Measurements from ENCODE around the gene ZNF407.

The ZNF407 gene

DNA sequence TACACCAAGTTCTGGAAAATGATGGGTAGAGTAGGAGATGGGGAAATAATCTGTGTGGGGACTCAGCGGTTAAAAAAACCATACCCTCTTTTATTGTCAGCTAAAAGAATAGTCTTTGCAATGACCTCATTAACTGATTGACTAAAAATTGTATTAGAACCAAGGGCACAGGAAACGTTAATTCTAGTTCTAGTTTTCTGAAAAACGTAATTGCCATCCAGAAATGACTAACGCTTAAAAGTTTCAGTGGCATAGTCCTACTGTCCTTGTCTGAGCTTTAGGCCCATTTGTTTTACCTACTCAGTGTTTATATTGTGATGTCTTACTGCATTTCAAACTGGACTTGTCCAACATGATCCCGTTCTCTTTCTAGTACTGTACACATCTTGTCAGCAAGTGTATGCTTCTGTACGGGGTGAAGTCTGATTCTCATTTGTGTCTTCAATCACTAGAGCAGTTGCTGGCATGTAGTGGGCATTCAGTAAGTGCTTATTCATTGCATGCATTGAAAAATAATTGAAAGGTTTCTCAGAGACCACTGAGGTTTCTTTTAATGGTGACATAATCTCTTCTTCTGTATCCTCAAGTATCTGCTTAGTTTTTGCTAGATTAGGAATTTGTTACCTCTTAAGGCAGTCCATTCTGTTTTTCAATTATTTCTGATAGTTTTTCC is 81.5 kb downstream of the ZNF407 start:
- H3K4me2 ChIP-seq: no peak overlapping the region

DNA sequence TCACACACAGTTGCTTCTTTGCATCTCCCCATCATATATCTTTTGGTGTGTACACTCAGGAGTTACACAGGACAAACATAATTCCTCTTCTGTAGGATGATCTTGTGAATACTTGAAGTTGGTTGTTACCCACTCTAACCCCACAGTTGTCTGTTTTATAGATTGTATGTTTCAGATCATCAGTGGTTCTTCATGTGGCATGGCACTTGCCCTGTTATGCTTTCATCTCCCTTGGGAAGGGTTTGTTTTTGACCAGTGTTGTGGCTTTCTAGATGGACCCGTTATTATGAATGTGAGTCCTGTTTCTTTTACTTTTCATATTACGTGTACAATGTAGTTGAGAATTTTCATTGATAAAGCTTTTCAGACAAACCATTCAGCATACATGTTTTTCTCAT is 82.0 kb downstream of the ZNF407 start:
- no peak for TF ChIP-seq Cebpa-rat (IDR thresholded peaks at IDR 0.05)
- H3K9me3 ChIP-seq (replicated peaks in 1 of 11): peaks cover 26 to 36% (median 29%) of the 10 kb centered on the region in 11 experiments
- H4K20me1 ChIP-seq: peaks cover 0 to 19% (median 0%) of the 10 kb centered on the region in 11 experiments; a peak in 3 of 22 replicates
- peaks cover 0 to 5% (median 0%) of the 10 kb centered on the region in 10 experiments; a peak in 1 of 20 replicates for H3K4me1 ChIP-seq
- peaks cover 32 to 78% (median 53%) of the 10 kb centered on the region in 11 experiments for H3K36me3 ChIP-seq
- no peak overlapping the region for H3K4me3 ChIP-seq
- no peak overlapping the region for H3K4me2 ChIP-seq
- H3K27me3 ChIP-seq: no peaks in the 10 kb centered on the region
- H3K9ac ChIP-seq: no peak overlapping the region
- H3K27ac ChIP-seq: no peak overlapping the region

More for the DNA sequence above, 81.5 kb downstream of the ZNF407 start:
- H3K4me1 ChIP-seq: peaks cover 0 to 5% (median 0%) of the 10 kb centered on the region in 10 experiments; a peak in 1 of 20 replicates
- H3K27ac ChIP-seq: no peak overlapping the region
- peaks cover 26 to 36% (median 29%) of the 10 kb centered on the region in 11 experiments for H3K9me3 ChIP-seq (replicated peaks in 1 of 11)
- H3K27me3 ChIP-seq: no peaks in the 10 kb centered on the region
- no peak overlapping the region for H3K9ac ChIP-seq
- H3K36me3 ChIP-seq: peaks cover 33 to 78% (median 54%) of the 10 kb centered on the region in 11 experiments
- H4K20me1 ChIP-seq: peaks cover 0 to 19% (median 0%) of the 10 kb centered on the region in 11 experiments; a peak in 3 of 22 replicates
- H3K4me3 ChIP-seq: no peak overlapping the region
- no peak for TF ChIP-seq Cebpa-rat (IDR thresholded peaks at IDR 0.05)

DNA sequence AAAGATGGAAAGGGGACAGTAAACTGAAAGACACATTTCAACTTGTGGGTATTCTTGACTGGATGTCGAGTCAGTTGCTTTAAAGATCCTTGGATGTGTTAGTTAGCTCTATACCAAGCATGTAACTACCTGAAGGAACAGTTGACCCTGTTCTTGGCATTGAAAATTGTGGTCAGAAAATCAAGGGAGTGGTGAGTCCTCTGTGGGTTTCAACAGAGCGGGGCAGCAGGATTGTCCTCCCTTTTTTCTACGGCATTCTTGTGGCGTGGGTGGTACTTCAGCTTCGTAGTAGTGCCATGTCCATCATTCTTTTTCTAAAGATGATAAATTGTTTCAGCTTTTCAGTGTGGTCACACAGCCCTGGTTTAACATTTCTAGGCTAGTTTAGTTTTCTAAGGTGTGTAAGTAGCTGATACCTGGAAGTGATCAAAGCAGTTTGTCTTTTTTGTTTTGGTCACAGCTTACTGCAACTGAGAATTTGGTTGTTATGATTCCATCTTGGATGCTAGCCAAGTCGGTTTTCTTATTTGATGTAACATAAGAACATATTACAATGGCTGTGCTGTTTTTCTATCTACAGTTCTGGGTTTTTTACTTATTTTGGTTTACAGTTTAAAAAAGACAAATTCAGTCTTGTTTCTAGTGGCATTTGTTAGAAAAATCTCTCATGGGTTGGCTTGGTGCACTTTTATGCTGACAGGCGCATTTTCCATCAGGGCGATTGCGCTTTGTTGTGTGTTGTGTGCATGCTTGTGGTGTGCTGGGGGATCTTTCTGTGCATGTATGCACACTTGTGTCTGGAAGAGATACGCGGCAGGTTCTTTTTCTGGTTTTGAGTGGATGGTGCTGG is 84.7 kb downstream of the ZNF407 start:
- Histone ChIP-seq H3K36me3 (peaks cover 33 to 77% (median 52%) of the 10 kb centered on the region in 11 experiments), H3K9me3 (replicated peaks in 1 of 11) (peaks cover 10 to 13% (median 12%) of the 10 kb centered on the region in 11 experiments), H4K20me1 (peaks cover 0 to 26% (median 0%) of the 10 kb centered on the region in 11 experiments; a peak in 4 of 22 replicates), H3K27ac (no peak overlapping the region), H3K4me1 (peaks cover 0 to 5% (median 0%) of the 10 kb centered on the region in 10 experiments; a peak in 1 of 20 replicates), H3K4me2 (no peak overlapping the region), H3K27me3 (no peaks in the 10 kb centered on the region), H3K9ac (no peak overlapping the region), H3K4me3 (no peak overlapping the region)
- TF ChIP-seq Cebpa-rat (IDR thresholded peaks at IDR 0.05): no peak

DNA sequence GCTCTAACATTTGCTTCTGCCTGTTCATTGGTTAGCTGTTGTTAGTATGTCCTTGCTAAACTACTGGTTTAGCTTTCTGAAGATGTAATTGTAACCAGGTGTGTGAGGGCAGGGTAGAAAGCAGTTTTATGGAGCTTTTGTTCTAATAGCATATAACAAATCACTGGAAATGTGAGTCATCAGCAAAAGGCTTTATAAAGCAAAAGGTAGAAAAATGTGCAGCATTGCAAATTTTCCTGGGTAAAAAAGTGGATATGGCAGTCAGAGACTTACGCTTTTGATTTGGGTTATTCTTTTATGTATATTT is 85.3 kb downstream of the ZNF407 start:
- Histone ChIP-seq H3K27me3 (no peaks in the 10 kb centered on the region), H3K4me1 (peaks cover 0 to 5% (median 0%) of the 10 kb centered on the region in 10 experiments; a peak in 1 of 20 replicates), H3K9ac (no peak overlapping the region), H3K4me2 (no peak overlapping the region), H4K20me1 (peaks cover 0 to 26% (median 0%) of the 10 kb centered on the region in 11 experiments; a peak in 4 of 22 replicates), H3K4me3 (no peak overlapping the region), H3K9me3 (replicated peaks in 1 of 11) (peaks cover 5 to 7% (median 6%) of the 10 kb centered on the region in 11 experiments; a peak in 21 of 22 replicates), H3K36me3 (peaks cover 27 to 72% (median 46%) of the 10 kb centered on the region in 11 experiments), H3K27ac (no peak overlapping the region)
- no peak for TF ChIP-seq Cebpa-rat (IDR thresholded peaks at IDR 0.05)

DNA sequence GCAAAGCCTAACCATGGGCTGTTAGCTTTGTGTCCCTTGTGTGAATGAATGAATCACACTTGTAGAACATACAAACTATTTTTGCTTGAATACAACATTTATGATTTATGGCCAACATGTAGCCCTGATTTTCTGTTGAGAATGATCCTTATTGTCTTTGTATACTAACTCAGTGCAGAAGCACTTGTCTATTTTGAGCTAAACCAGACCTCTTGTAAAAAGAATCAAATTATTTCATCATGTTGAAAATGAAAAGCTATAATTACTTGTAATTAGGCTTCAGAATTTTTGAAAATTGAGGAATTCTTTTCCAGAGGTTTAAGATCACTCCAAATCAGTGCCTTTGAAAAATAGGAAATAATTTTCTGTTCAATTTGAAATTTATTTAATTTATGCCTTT is 85.9 kb downstream of the ZNF407 start:
- H3K4me1 ChIP-seq: peaks cover 0 to 5% (median 0%) of the 10 kb centered on the region in 10 experiments; a peak in 1 of 20 replicates
- H3K4me2 ChIP-seq: no peak overlapping the region
- no peak overlapping the region for H3K27ac ChIP-seq
- no peak overlapping the region for H3K4me3 ChIP-seq
- H3K36me3 ChIP-seq: peaks cover 21 to 66% (median 40%) of the 10 kb centered on the region in 11 experiments
- no peak overlapping the region for H3K9ac ChIP-seq
- H4K20me1 ChIP-seq: peaks cover 0 to 26% (median 0%) of the 10 kb centered on the region in 11 experiments; a peak in 4 of 22 replicates
- H3K9me3 ChIP-seq (replicated peaks in 1 of 11): peaks cover 0 to under 1% (median 0%) of the 10 kb centered on the region in 11 experiments; a peak in 5 of 22 replicates
- H3K27me3 ChIP-seq: no peaks in the 10 kb centered on the region
- no peak for TF ChIP-seq Cebpa-rat (IDR thresholded peaks at IDR 0.05)

DNA sequence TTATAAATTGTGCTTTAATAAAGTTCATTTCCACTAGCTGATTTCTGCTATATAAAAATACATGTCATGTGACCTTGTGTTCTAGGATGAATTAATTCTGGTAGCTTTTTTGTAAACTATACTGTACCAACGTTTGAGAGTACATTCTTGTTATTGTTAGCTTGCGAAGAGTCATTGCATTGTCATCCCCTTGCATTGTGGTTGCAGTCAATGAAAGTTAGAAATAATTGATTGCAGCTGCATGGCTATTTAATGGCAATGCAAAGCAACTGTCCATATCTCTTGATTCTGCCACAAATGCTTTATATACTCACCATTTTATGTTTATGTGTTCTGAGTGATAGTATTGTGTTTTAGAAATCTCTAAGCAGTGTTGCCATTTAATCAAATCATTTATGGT is 91.6 kb downstream of the ZNF407 start:
- H3K9me3 ChIP-seq (replicated peaks in 1 of 11): no peaks in the 10 kb centered on the region; a peak in 1 of 22 replicates
- H3K4me3 ChIP-seq: no peak overlapping the region
- no peak overlapping the region for H3K4me2 ChIP-seq
- peaks cover 0 to 13% (median 10%) of the 10 kb centered on the region in 10 experiments; a peak in 14 of 20 replicates for H3K4me1 ChIP-seq
- peaks cover 10 to 50% (median 23%) of the 10 kb centered on the region in 11 experiments for H3K36me3 ChIP-seq
- no peaks in the 10 kb centered on the region for H3K27me3 ChIP-seq
- peaks cover 0 to 19% (median 4%) of the 10 kb centered on the region in 11 experiments; a peak in 9 of 22 replicates for H4K20me1 ChIP-seq
- no peak overlapping the region for H3K9ac ChIP-seq
- TF ChIP-seq Cebpa-rat (IDR thresholded peaks at IDR 0.05): no peak
- no peak overlapping the region for H3K27ac ChIP-seq

DNA sequence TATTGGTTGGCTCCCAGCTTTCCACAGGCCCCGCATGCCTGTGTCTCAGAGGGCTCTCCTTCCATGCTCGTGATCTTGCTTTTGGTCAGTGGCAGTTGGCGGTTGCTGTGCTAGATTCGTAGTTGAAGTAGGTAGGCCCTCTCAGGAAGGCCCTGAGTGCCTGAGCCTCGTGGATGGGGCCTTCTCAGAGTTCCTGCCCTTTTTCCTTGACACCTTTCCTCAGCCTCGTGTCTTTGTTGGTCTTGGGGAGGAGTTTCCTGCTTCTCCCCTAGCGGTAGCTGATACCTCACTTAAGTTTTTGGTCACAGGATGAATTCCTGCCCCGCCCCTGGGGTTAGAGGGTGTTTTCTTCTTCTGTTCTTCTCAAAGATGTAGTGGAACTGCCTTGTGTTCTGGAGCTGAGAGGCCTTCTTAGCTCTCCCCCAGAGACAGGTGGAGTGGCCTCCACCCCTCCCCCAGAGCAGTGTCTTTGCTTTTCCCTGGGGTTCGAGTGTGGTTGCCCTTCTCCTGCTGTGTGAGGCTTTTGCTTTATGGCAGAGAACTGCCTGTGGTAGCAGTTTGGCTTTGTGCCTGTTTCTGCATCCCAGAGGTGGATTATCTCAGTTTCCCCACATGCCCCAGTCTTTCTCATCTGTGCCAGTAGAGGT is 94.8 kb downstream of the ZNF407 start:
- H4K20me1 ChIP-seq: peaks cover 0 to 18% (median 4%) of the 10 kb centered on the region in 11 experiments; a peak in 9 of 22 replicates
- no peaks in the 10 kb centered on the region for H3K9me3 ChIP-seq (replicated peaks in 1 of 11)
- TF ChIP-seq Cebpa-rat (IDR thresholded peaks at IDR 0.05): no peak
- H3K27me3 ChIP-seq: no peaks in the 10 kb centered on the region
- no peak overlapping the region for H3K9ac ChIP-seq
- H3K4me3 ChIP-seq: no peak overlapping the region
- no peak overlapping the region for H3K27ac ChIP-seq
- peaks cover 0 to 13% (median 10%) of the 10 kb centered on the region in 10 experiments; a peak in 14 of 20 replicates for H3K4me1 ChIP-seq
- H3K36me3 ChIP-seq: peaks cover 0 to 47% (median 8%) of the 10 kb centered on the region in 11 experiments; a peak in 7 of 22 replicates
- H3K4me2 ChIP-seq: peak overlapping the region in 7 of 11 experiments; percentile 6 to 58 (median 51); a peak in 14 of 22 replicates

DNA sequence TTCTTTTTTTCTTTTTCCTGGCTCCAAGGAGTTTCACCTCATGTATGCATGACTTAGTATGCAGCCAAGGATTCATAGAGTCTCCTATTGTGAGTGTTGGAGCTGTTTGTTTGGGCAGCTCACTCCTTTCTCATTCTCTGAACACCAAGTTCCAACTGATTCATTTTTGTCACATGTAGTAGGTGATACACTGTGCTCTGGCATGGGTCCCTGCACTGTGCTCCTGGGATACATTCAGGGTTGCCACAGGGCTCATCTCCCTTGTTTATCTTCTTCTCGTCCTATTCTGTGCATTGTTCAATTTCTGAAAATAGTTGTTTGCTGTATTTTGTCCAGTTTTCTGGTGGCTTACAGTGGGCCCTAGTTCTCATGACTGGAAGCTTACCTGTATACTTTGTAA is 96.8 kb downstream of the ZNF407 start:
- Histone ChIP-seq H3K9ac (no peak overlapping the region), H3K27ac (no peak overlapping the region), H3K4me1 (peaks cover 0 to 13% (median 10%) of the 10 kb centered on the region in 10 experiments; a peak in 14 of 20 replicates), H3K9me3 (replicated peaks in 1 of 11) (no peaks in the 10 kb centered on the region), H3K4me3 (no peak overlapping the region), H3K36me3 (peaks cover 0 to 49% (median 9%) of the 10 kb centered on the region in 11 experiments; a peak in 7 of 22 replicates), H4K20me1 (peaks cover 0 to 26% (median 4%) of the 10 kb centered on the region in 11 experiments; a peak in 10 of 22 replicates), H3K4me2 (no peak overlapping the region), H3K27me3 (no peaks in the 10 kb centered on the region)
- no peak for TF ChIP-seq Cebpa-rat (IDR thresholded peaks at IDR 0.05)

Data from BLaER1 treated with 17β-estradiol and CSF1 and Interleukin-3, amounts not matched to agents 10 nM and 100 nM (cell line).